HG03460 (cell line): Measurements from ENCODE around the gene GIGYF1.

Experiments
- ATAC-seq: cut with Tn5 transposase; IDR thresholded peaks from one replicate; pipeline ENCODE4 v1.9.1; 2021; ENCODE audit not compliant: unreplicated experiment

GIGYF1 gene

GRCh38 chr7:100685631-100686145, 8.4 kb downstream of the GIGYF1 start:
- no peak for ATAC-seq

GRCh38 chr7:100685049-100685605, 8.9 kb downstream of the GIGYF1 start:
- no peak for ATAC-seq

- ATAC-seq = no peak
Observed at GRCh38 chr7:100684534-100685042, 9.5 kb downstream of the GIGYF1 start.

- no peak for ATAC-seq
Observed at GRCh38 chr7:100683659-100684533, 10.2 kb downstream of the GIGYF1 start.

GRCh38 chr7:100682991-100683658, 10.9 kb downstream of the GIGYF1 start:
- no peak for ATAC-seq

- ATAC-seq = no peak
Observed at GRCh38 chr7:100682228-100682741, 11.8 kb downstream of the GIGYF1 start.

- ATAC-seq = no peak
Observed at GRCh38 chr7:100681491-100682227, 12.4 kb downstream of the GIGYF1 start.

- no peak for ATAC-seq
Observed at GRCh38 chr7:100680576-100681271, 13.3 kb downstream of the GIGYF1 start.

- no peak for ATAC-seq
Observed at GRCh38 chr7:100679927-100680575, 14.0 kb downstream of the GIGYF1 start.

GRCh38 chr7:100679129-100679926, 14.7 kb downstream of the GIGYF1 start:
- no peak for ATAC-seq

- ATAC-seq = no peak
Observed at GRCh38 chr7:100678291-100678984, 15.6 kb downstream of the GIGYF1 start.

GRCh38 chr7:100677308-100678267, 16.5 kb downstream of the GIGYF1 start:
- no peak for ATAC-seq

- no peak for ATAC-seq
Observed at GRCh38 chr7:100676501-100677306, 17.3 kb downstream of the GIGYF1 start.

GRCh38 chr7:100675581-100676350, 18.3 kb downstream of the GIGYF1 start:
- no peak for ATAC-seq

- no peak for ATAC-seq
Observed at GRCh38 chr7:100675105-100675451, 19.0 kb downstream of the GIGYF1 start.
